Measurements from ENCODE around the gene SFRP2.

SFRP2 gene

GRCh38 chr4:153790500-153790865 is 1.6 kb upstream of the SFRP2 start:
- H2AFZ ChIP-seq (ENCODE audit: low read depth, low read length, severe bottlenecking), result no peak overlapping the region
- no peaks in the 10 kb centered on the region for H3K36me3 ChIP-seq (ENCODE audit: low read length)
- no peaks in the 10 kb centered on the region for H3F3A ChIP-seq (ENCODE audit: insufficient read depth)
- no peak overlapping the region for H3K4me2 ChIP-seq (ENCODE audit: low read depth, low read length, poor library complexity, severe bottlenecking)
- H4K20me1 ChIP-seq (ENCODE audit: low read depth, low read length), result no peaks in the 10 kb centered on the region
- H3K27ac ChIP-seq (ENCODE audit: low read depth, low read length), result no peak overlapping the region
- H3K27me3 ChIP-seq (ENCODE audit: low read length), result no peaks in the 10 kb centered on the region
- no peaks in the 10 kb centered on the region for H3K9me2 ChIP-seq (replicated peaks; ENCODE audit: insufficient read depth, low read length)
- no peaks in the 10 kb centered on the region for H3K79me2 ChIP-seq (ENCODE audit: insufficient read depth, low read length)
- TF ChIP-seq CTCF (IDR thresholded peaks at IDR 0.05; ENCODE audit: insufficient read depth, low read length, poor library complexity, severe bottlenecking) (no peak), EZH2phosphoT487 (conservative IDR thresholded peaks at IDR 0.05; ENCODE audit: low read length) (no peak)
- H3K4me3 ChIP-seq (ENCODE audit: insufficient read depth, low read length, poor library complexity, severe bottlenecking), result no peak overlapping the region
- no peak overlapping the region for H3K9ac ChIP-seq (ENCODE audit: low read length)
- no peaks in the 10 kb centered on the region for H3K9me3 ChIP-seq (ENCODE audit: insufficient read depth, low read length)

GRCh38 chr4:153789741-153790499 is 1.0 kb upstream of the SFRP2 start:
- Histone ChIP-seq H4K20me1 (ENCODE audit: low read depth, low read length) (no peaks in the 10 kb centered on the region), H2AFZ (ENCODE audit: low read depth, low read length, severe bottlenecking) (no peak overlapping the region), H3K4me3 (ENCODE audit: insufficient read depth, low read length, poor library complexity, severe bottlenecking) (no peak overlapping the region), H3F3A (ENCODE audit: insufficient read depth) (no peaks in the 10 kb centered on the region), H3K36me3 (ENCODE audit: low read length) (no peaks in the 10 kb centered on the region), H3K27me3 (ENCODE audit: low read length) (no peaks in the 10 kb centered on the region), H3K79me2 (ENCODE audit: insufficient read depth, low read length) (no peaks in the 10 kb centered on the region), H3K4me2 (ENCODE audit: low read depth, low read length, poor library complexity, severe bottlenecking) (no peak overlapping the region), H3K27ac (ENCODE audit: low read depth, low read length) (no peak overlapping the region), H3K9me3 (ENCODE audit: insufficient read depth, low read length) (no peaks in the 10 kb centered on the region), H3K9ac (ENCODE audit: low read length) (no peak overlapping the region), H3K9me2 (replicated peaks; ENCODE audit: insufficient read depth, low read length) (no peaks in the 10 kb centered on the region)
- TF ChIP-seq CTCF (IDR thresholded peaks at IDR 0.05; ENCODE audit: insufficient read depth, low read length, poor library complexity, severe bottlenecking), result no peak
- TF ChIP-seq EZH2phosphoT487 (conservative IDR thresholded peaks at IDR 0.05; ENCODE audit: low read length), result no peak

GRCh38 chr4:153788051-153788412 is 851 bp downstream of the SFRP2 start:
- H3K27ac ChIP-seq (ENCODE audit: low read depth, low read length), result no peak overlapping the region
- H4K20me1 ChIP-seq (ENCODE audit: low read depth, low read length), result no peaks in the 10 kb centered on the region
- H3K27me3 ChIP-seq (ENCODE audit: low read length), result no peaks in the 10 kb centered on the region
- no peaks in the 10 kb centered on the region for H3F3A ChIP-seq (ENCODE audit: insufficient read depth)
- no peaks in the 10 kb centered on the region for H3K9me3 ChIP-seq (ENCODE audit: insufficient read depth, low read length)
- TF ChIP-seq EZH2phosphoT487 (conservative IDR thresholded peaks at IDR 0.05; ENCODE audit: low read length), result no peak
- TF ChIP-seq CTCF (IDR thresholded peaks at IDR 0.05; ENCODE audit: insufficient read depth, low read length, poor library complexity, severe bottlenecking), result no peak
- H3K4me2 ChIP-seq (ENCODE audit: low read depth, low read length, poor library complexity, severe bottlenecking), result no peak overlapping the region
- H3K4me3 ChIP-seq (ENCODE audit: insufficient read depth, low read length, poor library complexity, severe bottlenecking), result no peak overlapping the region
- no peaks in the 10 kb centered on the region for H3K9me2 ChIP-seq (replicated peaks; ENCODE audit: insufficient read depth, low read length)
- no peaks in the 10 kb centered on the region for H3K36me3 ChIP-seq (ENCODE audit: low read length)
- H3K79me2 ChIP-seq (ENCODE audit: insufficient read depth, low read length), result no peaks in the 10 kb centered on the region
- no peak overlapping the region for H3K9ac ChIP-seq (ENCODE audit: low read length)
- H2AFZ ChIP-seq (ENCODE audit: low read depth, low read length, severe bottlenecking), result no peak overlapping the region
